Measurements from ENCODE around the gene XYLT1.

XYLT1 gene

DNA sequence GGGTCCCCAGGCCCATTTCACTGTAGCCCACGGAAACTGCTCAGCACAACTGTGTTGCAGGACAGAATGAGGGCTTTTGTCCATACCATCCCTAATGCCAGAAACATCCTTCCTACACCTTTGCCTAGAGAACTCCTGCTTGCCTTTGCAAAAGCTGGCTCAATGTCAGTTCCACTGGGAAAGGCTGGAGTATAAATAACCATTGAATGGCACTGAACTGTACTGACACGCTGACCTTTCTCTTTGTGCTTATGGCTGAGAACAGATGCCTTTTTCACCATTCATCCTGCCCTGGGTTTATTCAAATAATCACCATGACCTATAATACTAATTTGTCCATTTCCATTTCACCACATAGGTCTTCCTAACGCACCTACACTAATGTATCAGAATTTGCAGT is 300.3 kb downstream of the XYLT1 start:
- no peak for DNase-seq

DNA sequence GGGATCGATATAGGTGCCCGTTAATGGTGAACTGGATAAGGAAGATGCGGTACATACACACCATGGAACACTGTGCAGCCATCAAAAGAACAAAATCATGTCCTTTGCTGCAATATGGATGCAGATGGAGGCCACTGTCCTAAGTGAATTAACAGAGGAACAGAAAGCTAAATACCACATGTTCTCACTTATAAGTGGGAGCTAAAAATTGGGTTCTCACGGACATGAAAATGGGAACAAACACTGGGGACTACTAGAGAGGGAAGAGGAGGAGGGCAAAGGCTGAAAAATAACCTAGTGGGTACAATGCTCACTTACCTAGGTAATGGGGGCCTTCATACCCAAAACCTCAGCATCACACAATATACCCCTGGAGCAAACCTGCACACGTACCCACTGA is 302.6 kb downstream of the XYLT1 start:
- DNase-seq, result no peak

DNA sequence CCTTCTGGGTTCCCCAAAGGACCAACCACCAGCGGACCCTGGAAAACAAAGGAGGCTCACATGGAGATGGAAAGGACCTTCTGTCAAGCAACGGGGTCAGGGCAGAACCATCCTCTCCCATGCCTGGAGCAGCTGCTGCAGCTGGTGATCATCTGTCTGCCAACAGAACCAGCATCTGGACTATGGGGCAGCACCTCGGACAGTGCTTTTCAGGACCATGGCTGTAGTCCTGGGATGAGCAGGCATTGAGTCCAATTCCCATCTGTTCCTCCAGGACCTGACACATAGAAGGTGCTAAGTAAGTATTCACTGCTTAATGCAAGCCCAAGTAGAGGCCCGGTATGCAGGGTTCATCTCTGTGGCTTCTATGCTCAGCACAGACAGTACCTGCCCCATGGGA is 304.7 kb downstream of the XYLT1 start:
- no peak for DNase-seq

DNA sequence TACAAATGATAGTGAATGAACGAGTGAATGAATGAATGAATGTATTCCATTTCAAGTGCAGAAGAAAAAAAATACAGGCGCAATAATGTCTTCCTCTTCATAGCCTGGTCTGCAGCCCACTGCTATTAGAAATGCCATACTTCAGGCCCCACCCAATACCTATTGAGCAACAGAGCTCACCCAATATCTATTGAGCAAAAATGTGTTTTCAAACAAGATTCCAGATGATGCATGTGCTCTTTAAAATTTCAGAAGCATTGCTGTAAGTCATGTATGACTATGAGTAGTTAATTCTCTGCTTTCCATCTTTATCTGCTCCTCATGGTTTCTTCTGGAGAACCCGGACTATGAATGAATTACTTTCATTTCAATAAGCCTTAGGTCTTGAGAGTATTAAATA is 308.2 kb downstream of the XYLT1 start:
- no peak for DNase-seq

DNA sequence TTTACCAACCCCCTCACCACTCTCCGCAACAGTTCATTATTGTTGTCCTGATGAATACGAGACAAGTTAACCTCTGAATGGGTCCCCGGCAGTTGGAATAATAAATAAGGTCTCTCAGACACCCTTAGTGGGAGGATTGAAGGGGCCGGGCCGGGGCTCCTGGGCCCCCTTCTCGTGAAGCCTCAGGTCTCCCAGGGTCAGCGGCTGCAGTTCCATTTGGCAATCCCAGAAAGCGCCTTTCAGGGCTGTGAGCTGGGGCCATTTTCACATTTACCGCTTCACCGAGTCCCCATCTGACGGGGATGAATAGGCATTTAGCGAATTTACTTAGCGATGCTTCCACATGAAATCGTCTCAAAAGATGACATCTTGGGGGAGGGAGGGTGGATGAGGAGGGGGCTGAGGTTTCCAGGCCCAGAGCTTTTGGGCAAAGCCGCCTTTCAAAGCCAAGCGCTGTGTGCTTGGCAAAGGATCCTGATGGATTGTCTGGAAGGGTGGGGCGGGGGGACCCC is 309.8 kb downstream of the XYLT1 start:
- no peak for DNase-seq

DNA sequence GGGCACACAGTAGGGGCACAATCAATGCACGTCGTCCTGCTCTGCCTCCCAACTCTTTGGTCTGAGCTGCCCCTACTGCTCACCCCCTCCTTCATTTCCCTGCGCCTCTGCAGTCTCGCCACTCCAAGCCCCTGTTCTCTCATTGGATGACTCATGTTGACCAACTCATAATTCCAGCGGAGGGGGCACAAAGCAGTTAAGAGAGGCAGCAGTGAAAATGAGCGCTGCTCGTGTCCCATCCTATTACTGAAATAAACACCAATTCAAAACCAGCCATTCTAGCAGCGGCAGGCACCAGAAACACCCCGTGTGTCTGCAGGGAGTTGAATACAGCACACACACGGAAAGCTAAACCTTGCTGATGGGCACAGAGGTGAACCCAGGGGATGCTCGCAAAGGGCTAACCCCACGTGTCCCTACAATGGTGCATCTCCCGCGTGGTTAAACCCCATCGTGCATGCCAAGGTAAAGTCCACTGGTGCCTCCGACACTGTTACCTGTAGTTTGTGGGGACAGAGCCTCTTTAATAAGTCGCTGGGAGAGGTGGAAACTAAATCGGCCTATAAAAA is 310.4 kb downstream of the XYLT1 start:
- DNase-seq, result no peak

DNA sequence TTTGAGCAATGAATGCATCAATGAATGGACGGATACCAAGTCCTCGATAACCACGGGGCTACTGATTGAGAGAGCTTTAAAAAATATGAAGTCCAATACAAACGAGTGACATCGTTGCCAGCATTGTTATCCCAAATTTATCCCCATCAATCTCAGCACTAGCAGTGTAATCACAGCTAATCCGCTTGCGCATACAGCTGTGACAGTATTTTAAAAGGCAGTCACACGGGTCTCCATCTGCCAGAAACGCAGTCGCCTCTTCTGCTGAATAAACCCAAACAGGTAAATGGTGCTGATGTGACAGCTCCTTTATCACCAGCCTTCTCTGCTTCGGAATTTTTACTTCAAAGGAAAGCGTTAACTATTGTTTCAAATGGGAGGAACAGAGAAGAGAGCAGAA is 311.1 kb downstream of the XYLT1 start:
- no peak for DNase-seq

DNA sequence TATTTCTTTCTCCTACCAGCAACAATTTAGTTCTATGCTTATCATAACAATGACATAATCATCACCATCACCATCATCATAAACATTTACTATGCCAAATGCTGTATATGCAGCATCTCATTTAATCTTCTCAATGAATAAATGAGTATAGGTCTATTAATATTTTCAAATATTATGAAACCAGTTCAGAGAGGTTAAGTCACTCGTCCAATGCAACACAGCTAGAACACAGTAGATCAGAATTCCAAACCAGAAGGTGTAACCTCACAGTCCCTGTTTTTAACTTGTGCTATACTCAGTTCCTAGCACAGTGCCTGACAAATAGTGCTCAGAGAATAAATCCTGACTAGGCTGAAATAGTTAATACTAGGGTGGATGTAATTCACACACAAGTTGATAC is 314.8 kb downstream of the XYLT1 start:
- no peak for DNase-seq

DNA sequence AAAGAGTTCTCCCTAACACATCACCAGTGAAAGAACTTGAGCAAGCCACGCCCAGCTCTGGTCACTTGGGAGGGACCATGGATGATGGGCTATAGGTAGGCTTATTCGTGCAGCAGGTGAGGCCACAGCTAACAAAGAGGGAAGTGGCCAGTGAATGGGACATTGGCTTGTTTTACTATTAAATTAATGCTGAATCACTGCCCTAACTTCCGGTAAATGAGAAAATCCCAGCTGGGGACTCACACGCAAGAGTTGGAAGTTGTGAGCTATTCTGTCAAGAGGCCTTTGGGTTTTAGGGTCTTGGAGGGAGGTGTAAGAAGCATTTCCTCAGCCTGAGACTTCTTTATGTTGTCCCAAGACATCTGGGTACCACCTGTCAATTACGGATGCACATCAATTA is 315.3 kb downstream of the XYLT1 start:
- no peak for DNase-seq

DNA sequence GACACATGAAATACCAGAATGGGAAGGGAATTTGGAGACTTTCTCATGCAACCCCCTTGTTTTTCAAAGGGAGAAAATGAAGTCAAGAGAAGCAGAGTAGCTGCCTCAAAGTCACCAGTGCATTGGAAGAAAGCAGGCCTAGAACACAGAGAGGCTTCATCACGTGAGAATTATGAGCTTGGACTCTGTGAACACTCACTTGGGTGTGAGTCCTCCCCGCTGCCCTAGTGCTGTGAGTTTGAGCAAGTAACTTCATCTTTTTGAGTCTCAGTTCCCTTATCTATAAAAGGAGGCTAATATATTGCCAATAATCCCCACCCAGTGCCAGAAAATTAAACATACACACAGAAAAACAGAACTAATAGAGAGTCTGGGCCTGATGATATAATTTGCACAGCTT is 315.8 kb downstream of the XYLT1 start:
- no peak for DNase-seq

DNA sequence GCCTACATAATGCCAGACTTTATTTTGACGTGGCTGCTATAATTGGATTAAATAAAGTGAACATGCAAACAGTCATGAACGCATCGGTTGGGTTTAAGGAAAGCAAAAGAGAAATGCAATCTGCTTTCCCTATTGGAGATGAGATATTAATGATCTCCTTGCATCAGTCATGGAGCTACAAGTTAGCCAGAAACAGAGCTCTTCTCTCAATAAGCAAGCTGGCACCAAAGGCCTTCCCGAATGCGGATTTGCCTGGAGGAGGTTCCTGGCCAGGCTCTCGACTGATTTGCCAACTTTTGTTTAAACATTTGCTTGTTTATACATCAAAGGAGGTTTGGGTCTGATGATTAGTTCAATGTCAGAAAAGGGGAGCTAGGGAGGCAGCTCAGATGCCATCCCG is 318.4 kb downstream of the XYLT1 start:
- no peak for DNase-seq

DNA sequence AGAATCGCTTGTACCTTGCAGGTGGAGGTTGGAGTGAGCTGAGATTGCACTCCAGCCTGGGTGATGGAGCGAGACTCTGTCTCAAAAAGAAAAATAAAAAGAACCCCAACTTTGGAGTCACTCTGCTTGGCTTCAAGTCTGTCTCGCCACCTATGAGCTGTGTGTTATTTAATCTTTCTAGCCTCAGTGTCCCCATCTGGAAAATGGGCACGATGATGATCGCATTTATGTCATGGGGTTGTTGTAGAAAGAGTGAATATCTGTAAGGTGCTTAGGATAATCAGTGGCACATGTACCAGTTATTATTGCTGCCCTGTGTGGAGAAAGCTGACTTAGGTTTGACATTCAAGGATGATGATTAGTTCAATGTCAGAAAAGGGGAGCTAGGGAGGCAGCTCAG is 319.4 kb downstream of the XYLT1 start:
- DNase-seq, result no peak

DNA sequence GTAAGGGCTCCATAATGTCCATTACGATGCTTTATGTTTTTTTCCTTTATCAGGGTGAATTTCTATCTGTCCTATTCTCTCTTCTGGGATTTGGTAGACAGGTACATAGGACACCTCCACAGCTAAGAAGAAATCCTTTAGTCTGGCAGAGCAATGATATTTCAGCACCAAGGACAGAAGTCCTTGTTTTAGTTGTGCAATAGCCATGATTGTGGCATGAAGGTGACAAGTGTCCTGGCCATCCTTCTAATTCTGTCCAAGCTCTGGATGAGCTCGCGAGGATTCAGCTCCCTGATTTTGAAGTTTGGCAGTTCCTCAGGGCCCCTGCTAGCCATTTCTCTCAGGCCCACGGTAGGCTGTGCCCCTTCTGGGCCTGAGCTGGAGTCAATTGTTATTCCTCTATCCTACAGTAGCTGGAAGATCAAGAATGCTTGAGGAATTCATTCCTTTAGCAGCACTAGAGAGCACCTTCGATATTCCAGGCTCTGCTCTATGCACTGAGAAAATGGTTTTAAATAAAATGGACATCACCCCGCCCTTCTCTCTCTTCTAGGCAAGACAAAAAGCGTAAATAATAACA is 320.8 kb downstream of the XYLT1 start:
- no peak for DNase-seq

DNA sequence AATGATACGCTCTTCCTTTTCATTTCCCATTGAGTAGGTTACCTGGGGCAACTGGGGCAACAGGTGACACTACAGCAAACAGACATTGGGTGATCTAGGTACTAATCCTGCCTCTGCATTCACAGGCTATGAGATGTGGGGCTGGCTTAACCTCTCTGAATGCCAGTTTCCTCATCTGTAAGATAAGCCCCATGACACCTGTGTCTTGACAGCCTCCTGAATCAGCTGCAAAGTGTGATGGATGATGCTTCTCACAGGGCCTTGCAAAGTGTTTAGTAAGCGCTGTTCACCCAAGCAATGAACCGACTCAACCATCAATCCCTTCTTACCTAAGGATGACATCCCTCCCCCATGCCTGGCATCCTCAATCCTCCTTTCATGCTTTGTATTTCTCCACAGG is 322.8 kb downstream of the XYLT1 start:
- DNase-seq, result no peak

DNA sequence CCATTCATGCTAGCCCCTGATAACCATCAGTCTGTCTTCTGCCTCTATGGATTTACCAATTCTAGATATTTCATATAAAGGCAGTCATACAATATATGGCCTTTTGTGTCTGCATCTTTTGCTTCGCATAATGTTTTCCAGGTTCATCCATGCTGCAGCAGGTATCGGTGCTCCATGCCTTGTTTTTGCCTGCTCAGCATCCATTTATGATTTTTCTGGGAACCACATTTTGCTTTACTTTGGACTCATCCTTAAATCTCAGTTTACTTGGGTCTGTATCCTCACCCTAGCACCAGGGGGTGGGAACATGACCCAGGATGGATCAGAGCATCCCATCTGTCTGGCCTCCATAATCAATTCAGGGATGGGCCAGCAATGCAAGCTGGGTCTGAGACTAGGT is 325.7 kb downstream of the XYLT1 start:
- no peak for DNase-seq

DNA sequence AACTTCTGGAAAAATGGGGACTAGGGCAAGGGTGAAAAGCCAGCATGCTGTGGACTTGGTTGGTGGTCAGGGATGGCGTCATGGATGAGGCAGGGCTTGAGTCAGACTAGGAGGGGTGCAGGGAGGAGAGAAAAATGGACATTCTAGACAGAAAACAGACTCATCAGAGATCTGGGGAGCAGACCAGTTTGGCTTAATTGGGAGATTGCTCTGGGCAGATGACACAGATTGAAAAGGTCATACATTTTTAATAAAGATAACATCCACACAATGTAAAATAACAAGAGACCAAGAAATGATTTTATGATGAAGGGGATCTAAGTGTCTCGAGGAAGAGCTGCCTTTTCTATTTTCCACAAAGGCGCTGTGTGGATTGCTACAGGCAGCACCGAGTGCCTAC is 326.3 kb downstream of the XYLT1 start:
- no peak for DNase-seq

DNA sequence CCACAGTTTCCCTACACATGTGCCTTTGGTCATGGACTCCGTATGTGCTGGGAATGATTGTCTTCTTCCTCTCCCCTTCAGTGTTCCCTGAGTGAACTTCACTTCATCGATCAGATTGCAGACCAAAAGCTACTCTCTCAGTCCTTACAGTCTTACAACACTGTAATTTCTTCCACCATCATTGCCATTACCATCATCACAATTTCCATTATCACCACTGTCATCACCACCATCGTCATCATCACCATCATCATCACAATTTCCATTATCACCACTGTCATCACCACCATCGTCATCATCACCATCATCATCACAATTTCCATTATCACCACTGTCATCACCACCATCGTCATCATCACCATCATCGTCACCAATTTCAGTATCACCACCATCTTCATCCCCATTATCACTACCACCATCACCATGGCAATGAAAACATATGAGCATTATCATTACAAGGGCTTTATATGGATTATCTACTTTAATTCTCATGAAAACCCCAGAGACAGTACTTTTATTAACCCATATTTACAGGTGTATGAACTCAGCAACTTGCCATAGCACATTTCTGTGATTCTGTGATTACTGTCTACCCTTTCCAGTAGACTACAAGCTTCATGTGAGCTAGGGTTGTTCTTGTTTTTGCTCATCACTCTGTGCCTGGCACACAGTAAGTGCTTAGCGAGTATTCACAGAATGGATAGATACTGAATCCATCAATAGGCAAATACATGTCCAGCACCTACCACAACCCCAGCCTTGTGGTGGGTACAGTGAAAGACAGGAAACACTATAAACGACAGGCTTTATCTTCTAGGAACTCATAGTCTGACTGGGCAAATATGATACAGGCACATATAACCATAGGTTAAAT is 327.0 kb downstream of the XYLT1 start:
- no peak for DNase-seq

DNA sequence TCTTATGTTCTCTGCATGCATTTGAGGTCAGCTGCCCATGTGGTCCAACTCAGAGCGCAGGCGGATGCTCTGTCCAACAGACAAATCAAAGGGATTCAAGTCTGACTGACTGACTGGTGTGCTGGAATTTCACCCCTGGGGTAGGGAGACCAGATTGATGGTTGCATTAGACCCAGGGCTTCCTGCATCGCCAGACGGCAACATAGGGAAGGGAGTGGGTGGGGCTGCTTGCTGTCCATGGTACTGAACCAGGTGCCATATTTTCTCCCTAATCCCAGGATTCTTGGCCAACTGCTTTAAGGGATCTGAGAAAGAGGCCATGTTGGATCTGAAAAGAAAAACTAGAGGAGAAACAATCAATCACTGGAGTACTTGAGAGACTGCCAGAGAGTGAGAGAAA is 332.0 kb downstream of the XYLT1 start:
- no peak for DNase-seq

DNA sequence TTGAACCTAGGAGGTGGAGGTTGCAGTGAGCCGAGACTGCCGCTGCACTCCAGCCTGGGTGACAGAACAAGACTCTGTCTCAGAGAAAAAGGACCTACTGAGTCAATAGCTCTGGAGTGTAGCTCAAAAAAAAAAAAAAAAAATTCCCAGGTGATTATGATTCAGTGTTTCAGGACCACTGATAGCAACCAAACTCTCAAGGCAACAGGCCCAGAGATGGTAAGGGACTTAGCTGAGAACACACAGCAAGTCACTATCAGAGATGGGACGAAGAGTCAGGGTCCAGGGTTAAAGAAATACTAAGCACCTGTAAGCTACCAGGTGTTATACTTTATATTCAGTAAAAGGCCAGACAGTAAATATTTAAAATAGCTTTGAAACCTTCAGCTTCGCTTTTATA is 335.3 kb downstream of the XYLT1 start:
- no peak for DNase-seq

DNA sequence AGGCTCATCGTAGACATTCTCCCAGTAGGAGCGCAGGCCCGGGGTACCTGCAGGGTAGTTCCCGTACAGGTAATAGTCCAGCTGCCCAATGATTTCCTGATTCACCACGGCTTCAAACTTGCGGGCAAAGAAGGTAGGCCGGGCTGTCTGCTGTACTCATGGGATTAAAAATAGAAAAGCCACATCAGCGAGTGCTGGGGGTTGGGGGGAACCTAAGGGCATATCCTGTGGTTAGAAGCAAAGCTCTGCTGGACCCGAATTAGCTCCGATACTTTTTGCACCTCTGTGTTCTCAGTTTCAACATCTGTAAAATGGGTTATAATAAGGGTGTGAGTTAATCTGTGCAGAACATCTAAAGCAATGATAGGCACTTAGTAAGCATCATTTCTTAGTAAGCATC is 336.2 kb downstream of the XYLT1 start:
- DNase-seq, result no peak

DNA sequence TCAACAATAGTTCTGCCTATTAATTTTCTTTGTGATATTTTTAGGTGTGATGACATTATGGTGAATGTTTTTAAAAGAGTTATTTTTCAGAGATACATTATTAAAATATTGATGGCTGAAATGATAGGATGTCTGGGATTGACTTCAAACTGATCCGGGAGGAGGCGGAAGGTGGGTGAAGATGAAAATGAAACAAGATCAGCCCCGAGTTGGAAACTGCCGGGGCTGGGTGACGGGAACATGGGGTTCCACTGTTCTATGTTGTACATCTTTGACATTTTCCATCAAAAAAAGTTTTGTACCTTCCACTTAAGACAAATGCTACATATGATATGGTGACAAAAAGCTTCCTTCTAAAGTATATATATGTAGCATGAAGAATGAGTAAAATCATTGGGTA is 336.9 kb downstream of the XYLT1 start:
- no peak for DNase-seq

DNA sequence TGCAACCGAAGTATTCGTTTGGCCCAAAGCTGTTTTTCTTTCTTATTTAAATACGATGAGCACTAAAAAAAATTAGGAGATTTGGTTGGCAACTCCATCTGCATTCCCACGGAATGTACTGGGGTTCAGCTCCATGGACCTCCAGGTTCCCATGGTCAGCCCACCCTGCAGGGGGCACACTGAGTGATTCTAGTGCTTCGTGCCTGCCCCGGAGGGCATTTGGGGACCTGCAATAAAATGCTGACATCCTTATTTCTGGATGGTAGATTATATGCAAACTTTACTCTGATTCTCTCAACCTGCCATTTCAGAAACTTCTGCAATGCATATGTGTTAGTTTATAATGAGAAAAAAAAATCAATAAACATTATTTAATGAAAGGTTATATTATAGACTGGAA is 339.4 kb downstream of the XYLT1 start:
- DNase-seq, result no peak

DNA sequence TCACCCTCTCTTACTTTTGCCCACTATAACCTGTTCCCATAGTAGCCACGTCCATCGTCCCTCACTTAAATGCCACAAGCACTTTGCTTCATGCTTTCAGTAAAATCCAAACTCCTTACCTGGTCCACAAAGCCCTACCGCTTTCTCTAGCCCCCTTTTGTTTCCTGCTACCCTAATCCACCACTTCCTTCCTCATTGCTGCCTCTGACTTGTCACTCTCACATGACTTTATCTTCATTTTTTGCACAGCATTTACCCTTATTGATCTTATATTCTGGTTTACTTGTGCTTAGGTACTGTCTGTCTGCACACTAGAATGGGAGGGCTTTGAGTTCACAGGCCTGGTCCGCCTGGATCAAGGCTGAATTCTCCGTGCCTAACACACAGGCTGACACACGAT is 340.0 kb downstream of the XYLT1 start:
- DNase-seq, result no peak

DNA sequence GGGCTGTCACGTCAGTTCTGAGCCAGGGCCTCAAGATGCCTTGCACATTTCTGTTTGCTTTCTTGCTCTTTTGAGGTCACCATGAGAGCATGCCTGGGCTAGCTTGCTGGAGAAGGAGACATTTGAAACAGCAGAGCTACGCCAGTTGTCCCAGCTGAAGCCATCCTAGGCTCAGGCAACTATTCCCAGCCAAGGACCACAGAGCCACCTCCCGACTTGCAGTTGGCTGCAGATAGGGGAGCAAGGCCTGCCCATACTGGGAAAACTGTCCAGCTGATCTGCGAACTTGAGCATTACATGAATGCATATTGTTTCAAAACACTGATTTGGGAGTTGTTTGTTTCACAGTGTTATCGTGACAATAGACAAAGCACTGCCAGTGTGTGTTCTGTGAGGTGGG is 340.8 kb downstream of the XYLT1 start:
- no peak for DNase-seq

All from activated CD4-positive, CD25-positive, alpha-beta regulatory T cell (primary cell).